GM12864 (cell line): ENCODE measurements around the gene GAB1.

Source experiments
- DNase-seq: peaks from one replicate; pipeline ENCODE4 v3.0.0-alpha.2; 2011; ENCODE audit warnings: low read depth
- H3K4me3 ChIP-seq: 2 replicates; pipeline ENCODE4 v1.5.1; 2011; ENCODE audit warnings: mild to moderate bottlenecking, low read depth, low read length, control low read depth
- TF ChIP-seq, protein P1 (sequence below): IDR thresholded peaks from 2 replicates; pipeline ENCODE4 v1.5.1; 2011; ENCODE audit warnings: low read depth, mild to moderate bottlenecking, moderate library complexity, low read length, control low read depth, inconsistent platforms; ENCODE audit errors: missing control alignments

GAB1 gene

DNA sequence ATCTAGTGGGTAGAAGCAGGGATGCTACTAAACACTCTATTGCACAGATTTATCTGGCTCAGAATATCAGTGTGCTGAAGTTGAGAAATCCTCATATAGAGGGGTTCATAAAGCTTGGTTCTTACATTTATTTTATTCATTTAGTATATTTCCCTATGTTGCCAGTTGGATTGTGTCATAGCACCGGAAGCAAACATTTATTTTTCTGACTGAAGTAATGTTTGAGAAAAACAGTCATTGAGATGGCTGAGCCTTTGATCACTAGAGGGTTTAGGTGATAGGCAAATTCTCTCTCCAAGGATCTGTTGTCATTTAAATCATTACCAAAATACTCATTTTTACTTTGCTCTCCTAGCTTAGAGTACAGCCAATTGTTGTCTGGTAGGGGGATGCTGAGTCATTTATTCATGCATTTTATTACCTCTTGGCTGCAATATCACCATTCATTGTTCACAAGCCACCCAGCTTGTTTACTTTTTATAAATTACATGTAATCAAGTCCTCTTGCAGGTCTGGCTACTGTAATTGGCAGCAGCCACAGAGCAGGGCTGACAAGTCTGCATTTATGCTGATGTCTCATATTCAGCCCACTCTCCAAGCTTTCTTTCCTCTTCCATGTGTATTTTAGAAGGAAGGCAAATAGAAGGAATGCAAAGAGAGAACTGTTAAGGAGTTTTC, 15.2 kb downstream of the GAB1 start:
- no peak for DNase-seq

DNA sequence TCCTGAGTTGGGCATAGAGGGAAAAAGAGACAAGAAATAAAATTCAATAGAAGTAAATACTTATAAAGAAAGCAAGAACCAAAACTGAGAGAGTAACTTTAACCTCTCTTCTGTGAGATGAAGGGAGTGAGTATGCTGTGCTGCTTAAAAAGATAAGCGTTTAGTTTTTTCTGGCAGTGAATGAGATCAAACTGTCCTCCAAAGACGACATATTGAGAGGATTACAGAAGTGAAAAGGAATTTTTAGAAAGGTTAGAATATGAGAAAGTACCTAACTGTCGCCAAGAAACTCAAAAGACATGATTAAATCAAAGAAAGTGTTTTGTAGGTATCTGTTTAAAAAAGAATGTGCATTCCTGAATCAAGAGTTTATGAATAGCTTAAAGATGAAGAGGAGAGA, 16.0 kb downstream of the GAB1 start:
- no peak for DNase-seq
- no peak overlapping the region for H3K4me3 ChIP-seq

More for the DNA sequence above, 15.2 kb downstream of the GAB1 start:
- H3K4me3 ChIP-seq: no peak overlapping the region
- TF ChIP-seq, protein P1, sequence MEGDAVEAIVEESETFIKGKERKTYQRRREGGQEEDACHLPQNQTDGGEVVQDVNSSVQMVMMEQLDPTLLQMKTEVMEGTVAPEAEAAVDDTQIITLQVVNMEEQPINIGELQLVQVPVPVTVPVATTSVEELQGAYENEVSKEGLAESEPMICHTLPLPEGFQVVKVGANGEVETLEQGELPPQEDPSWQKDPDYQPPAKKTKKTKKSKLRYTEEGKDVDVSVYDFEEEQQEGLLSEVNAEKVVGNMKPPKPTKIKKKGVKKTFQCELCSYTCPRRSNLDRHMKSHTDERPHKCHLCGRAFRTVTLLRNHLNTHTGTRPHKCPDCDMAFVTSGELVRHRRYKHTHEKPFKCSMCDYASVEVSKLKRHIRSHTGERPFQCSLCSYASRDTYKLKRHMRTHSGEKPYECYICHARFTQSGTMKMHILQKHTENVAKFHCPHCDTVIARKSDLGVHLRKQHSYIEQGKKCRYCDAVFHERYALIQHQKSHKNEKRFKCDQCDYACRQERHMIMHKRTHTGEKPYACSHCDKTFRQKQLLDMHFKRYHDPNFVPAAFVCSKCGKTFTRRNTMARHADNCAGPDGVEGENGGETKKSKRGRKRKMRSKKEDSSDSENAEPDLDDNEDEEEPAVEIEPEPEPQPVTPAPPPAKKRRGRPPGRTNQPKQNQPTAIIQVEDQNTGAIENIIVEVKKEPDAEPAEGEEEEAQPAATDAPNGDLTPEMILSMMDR: no peak

DNA sequence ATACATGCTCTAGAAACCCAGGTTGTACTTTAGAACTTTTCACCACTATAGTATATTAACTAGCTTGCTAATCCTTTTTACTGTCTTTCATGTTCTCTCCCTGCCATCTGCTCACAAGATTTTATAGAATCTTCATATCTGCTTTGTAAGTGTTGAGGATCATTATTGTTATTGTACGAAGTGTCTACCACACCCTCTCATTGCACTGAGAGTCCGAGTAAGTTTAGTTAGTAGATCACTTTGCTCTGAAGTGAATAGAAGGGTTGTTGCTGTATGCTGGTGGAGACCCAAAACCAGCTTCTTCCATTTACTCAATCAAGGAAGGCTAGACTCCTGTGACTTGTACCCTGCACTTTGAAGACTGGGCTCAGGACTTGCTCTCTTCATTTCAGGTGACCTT, 17.1 kb downstream of the GAB1 start:
- no peak overlapping the region for H3K4me3 ChIP-seq
- no peak for DNase-seq
- TF ChIP-seq, protein P1: no peak

More for the DNA sequence above, 16.0 kb downstream of the GAB1 start:
- TF ChIP-seq, protein P1: no peak

DNA sequence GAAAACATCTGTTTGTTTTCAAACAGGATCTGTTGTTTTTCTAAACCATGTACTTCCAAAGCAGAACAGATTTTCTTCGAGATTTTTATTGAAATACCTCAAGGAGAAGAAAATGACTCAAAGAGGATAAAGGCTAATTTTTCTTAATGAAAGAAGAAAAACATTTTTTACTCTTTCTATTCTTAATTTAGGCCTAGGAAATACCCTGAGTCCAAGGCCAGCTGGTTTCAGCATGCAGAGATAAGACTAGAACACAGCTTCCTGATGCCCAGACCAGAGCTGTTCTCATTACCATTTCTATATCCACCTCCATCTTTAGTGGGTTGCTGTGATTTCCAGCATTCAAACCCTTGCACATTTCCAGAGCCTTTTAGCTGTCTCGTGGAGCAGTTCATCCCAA, 18.3 kb downstream of the GAB1 start:
- H3K4me3 ChIP-seq: no peak overlapping the region
- no peak for DNase-seq
- TF ChIP-seq, protein P1: no peak

DNA sequence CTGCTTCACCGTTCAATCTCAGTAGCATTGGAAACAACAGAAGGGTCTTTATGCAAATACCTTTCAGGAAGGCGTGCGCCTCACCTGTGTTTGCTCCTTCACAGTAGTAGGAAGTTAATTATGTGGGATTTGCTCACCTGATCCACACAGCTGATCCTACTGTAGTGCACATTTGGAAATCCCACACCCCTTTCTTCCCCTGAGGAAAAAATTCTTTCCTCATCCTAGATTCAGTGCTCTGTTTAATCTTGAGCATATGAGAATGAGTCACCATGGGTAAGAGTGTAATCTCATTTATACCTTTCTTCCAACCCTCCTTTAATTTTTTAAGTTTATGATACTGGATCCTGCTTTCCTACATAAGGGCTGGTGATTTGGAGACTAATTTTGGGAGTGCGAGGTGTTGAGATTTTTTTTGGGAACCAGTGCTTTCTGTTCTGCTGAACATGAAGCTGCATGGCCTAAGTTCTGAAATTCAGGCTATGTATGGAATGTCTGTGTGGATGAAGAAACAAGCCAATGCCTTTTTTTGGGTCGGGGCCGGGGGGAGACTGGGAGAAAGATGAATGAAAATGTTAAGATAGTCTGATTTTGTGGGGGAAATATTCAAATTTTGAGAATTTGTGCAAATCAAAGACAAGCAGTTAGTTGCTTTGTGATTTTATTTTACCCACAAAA, 19.0 kb downstream of the GAB1 start:
- no peak overlapping the region for H3K4me3 ChIP-seq
- TF ChIP-seq, protein P1: no peak
- no peak for DNase-seq

DNA sequence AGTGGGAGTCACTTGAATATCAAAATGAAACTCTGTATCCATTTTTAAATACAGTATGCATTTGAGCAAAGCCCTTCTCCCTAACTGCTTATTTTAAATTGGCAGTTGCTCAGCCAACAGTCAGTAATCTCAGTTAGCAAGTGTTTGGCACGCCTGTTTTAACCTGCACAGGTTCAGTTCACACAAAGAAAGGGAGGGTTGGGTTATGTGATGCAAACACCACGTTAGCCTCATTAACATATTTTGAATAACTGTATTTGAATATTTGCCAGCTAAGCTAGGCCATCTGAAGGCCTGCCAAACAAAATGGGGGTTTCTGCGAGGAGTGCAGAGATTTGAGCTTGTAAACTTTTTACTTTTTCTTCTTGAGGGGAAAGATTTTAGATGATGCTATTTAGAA, 19.8 kb downstream of the GAB1 start:
- DNase-seq: no peak
- no peak overlapping the region for H3K4me3 ChIP-seq
- TF ChIP-seq, protein P1: no peak
